ENCODE measurements around the gene MEIKIN.

- peak; percentile 48; the same call in 1 of the 2 replicates for TF ChIP-seq CTCF (IDR thresholded peaks at IDR 0.05)
- no peak for TF ChIP-seq POLR2AphosphoS5 (IDR thresholded peaks at IDR 0.05; ENCODE audit: low read depth, low read length)
- TF ChIP-seq, protein P1, sequence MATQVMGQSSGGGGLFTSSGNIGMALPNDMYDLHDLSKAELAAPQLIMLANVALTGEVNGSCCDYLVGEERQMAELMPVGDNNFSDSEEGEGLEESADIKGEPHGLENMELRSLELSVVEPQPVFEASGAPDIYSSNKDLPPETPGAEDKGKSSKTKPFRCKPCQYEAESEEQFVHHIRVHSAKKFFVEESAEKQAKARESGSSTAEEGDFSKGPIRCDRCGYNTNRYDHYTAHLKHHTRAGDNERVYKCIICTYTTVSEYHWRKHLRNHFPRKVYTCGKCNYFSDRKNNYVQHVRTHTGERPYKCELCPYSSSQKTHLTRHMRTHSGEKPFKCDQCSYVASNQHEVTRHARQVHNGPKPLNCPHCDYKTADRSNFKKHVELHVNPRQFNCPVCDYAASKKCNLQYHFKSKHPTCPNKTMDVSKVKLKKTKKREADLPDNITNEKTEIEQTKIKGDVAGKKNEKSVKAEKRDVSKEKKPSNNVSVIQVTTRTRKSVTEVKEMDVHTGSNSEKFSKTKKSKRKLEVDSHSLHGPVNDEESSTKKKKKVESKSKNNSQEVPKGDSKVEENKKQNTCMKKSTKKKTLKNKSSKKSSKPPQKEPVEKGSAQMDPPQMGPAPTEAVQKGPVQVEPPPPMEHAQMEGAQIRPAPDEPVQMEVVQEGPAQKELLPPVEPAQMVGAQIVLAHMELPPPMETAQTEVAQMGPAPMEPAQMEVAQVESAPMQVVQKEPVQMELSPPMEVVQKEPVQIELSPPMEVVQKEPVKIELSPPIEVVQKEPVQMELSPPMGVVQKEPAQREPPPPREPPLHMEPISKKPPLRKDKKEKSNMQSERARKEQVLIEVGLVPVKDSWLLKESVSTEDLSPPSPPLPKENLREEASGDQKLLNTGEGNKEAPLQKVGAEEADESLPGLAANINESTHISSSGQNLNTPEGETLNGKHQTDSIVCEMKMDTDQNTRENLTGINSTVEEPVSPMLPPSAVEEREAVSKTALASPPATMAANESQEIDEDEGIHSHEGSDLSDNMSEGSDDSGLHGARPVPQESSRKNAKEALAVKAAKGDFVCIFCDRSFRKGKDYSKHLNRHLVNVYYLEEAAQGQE (IDR thresholded peaks at IDR 0.05; ENCODE audit: insufficient read depth in 1 of 2, low read depth in 2 of 2, low read length in 1 of 2): no peak
- no peak for TF ChIP-seq SIN3A (IDR thresholded peaks at IDR 0.05; ENCODE audit: borderline replicate concordance, insufficient read depth, low read depth, low read length)
- no peak for TF ChIP-seq TCF7L2 (IDR thresholded peaks at IDR 0.05; ENCODE audit: low read depth, low read length)
Measured at GRCh38 chr5:131810510-131811249, 134.8 kb downstream of the MEIKIN start.

Data from Panc1 (cell line).